Endothelial cell of umbilical vein (primary cell): ENCODE measurements around the gene ADGRG3. TPM values are rescaled to one million over a fixed set of nuclear protein-coding genes. Genes with fewer than 3 reads are reported as not detected.

Source experiments
- BruUV-seq: library from RNA; stranded (reverse); fragments of 400-500 nt; replicated peaks from 2 replicates; lab custom pipeline; 2021; lab: Mats Ljungman, UMichigan
- CTCF ChIA-PET: fragments of 300-600, 350-600 bp; sonication (Branson Sonifier 250); formaldehyde crosslinking; loops from one replicate; lab custom pipeline; 2021; ENCODE audit warnings: antibody characterized with exemption, inconsistent platforms; lab: Charles Lee
- POLR2A ChIA-PET: fragments of 300-600, 350-600 bp; sonication (Branson Sonifier 250); formaldehyde crosslinking; loops from one replicate; lab custom pipeline; 2021; ENCODE audit warnings: antibody characterized with exemption, inconsistent platforms; lab: Charles Lee
- DNase-seq: peaks from one replicate; pipeline ENCODE4 v3.0.0-alpha.2; 2011; ENCODE audit warnings: low read depth, low spot score
- FAIRE-seq: peaks from 2 replicates; lab custom pipeline; 2011; peaks lifted over from hg19 to GRCh38; lab: Jason Lieb, UNC
- H2AFZ ChIP-seq: 2 replicates; pipeline ENCODE4 v1.6.0; 2012; ENCODE audit warnings: low read depth, low read length, control low read depth, inconsistent platforms
- H3K27ac ChIP-seq: 2 replicates; pipeline ENCODE4 v1.5.1; 2011; ENCODE audit warnings: low read depth, mild to moderate bottlenecking, control low read depth, low read length, moderate library complexity; ENCODE audit not compliant: insufficient read depth
- H3K27me3 ChIP-seq, 2 experiments: 2 replicates each; pipeline versions ENCODE4 v1.6.0 to v1.6.1; 2011; ENCODE audit warnings: low read length in 2 of 2, mixed read lengths in 1 of 2; ENCODE audit not compliant: control insufficient read depth in 2 of 2, insufficient read depth in 2 of 2
- H3K36me3 ChIP-seq, 2 experiments: 2 replicates in 1 of 2; 3 replicates in 1 of 2; pipeline ENCODE4 v1.5.1; 2011; ENCODE audit warnings: low read length in 2 of 2, mild to moderate bottlenecking in 1 of 2, moderate library complexity in 1 of 2; ENCODE audit not compliant: control insufficient read depth in 2 of 2, insufficient read depth in 2 of 2; ENCODE audit errors: extremely low read depth in 1 of 2
- H3K4me1 ChIP-seq: 3 replicates; pipeline ENCODE4 v1.5.1; 2011; ENCODE audit warnings: mild to moderate bottlenecking, low read length; ENCODE audit not compliant: control insufficient read depth, insufficient read depth; ENCODE audit errors: extremely low read depth
- H3K4me2 ChIP-seq: 2 replicates; pipeline ENCODE4 v1.6.1; 2011; ENCODE audit warnings: low read length, control low read depth, mixed read lengths; ENCODE audit not compliant: insufficient read depth
- H3K4me3 ChIP-seq, 3 experiments: fragments of 200-600 bp in 1 of 3; sonication (generic), shearing (Covaris generic) in 1 of 3; replicated peaks in 1 of 3; 2 replicates each; pipeline ENCODE4 v1.5.1; 2011 to 2016; ENCODE audit warnings: control low read depth in 3 of 3, low read length in 3 of 3, mild to moderate bottlenecking in 2 of 3, inconsistent platforms in 1 of 3, low read depth in 1 of 3, moderate library complexity in 1 of 3; ENCODE audit not compliant: insufficient read depth in 1 of 3
- H3K79me2 ChIP-seq: 2 replicates; pipeline ENCODE4 v1.6.0; 2012; ENCODE audit warnings: low read length, inconsistent platforms; ENCODE audit not compliant: control insufficient read depth, insufficient read depth
- H3K9ac ChIP-seq: replicated peaks from 2 replicates; pipeline ENCODE3; 2011; ENCODE audit warnings: low read length, control low read depth; ENCODE audit not compliant: insufficient read depth; ENCODE audit errors: extremely low read depth
- H3K9me1 ChIP-seq: replicated peaks from 3 replicates; pipeline ENCODE4 v1.6.0; 2011; ENCODE audit warnings: mild to moderate bottlenecking, low read length; ENCODE audit not compliant: control insufficient read depth, insufficient read depth; ENCODE audit errors: extremely low read depth
- H3K9me3 ChIP-seq: replicated peaks from 2 replicates; pipeline ENCODE4 v1.5.1; 2012; ENCODE audit warnings: low read length, inconsistent platforms; ENCODE audit not compliant: control insufficient read depth, insufficient read depth
- H4K20me1 ChIP-seq: replicated peaks from 2 replicates; pipeline ENCODE3; 2011; ENCODE audit warnings: mild to moderate bottlenecking, low read length; ENCODE audit not compliant: control insufficient read depth, insufficient read depth; ENCODE audit errors: extremely low read depth
- CTCF ChIP-seq, 2 donors: IDR thresholded peaks; 1 replicate in 1 of 2; 2 replicates in 1 of 2; pipeline ENCODE4 v1.5.1; 2011; ENCODE audit warnings: low read length in 2 of 2, mild to moderate bottlenecking in 2 of 2, moderate library complexity in 2 of 2, control low read depth in 1 of 2, inconsistent platforms in 1 of 2, low read depth in 1 of 2; ENCODE audit not compliant: insufficient read depth in 1 of 2; ENCODE audit errors: extremely low read depth in 1 of 2
- GATA2 ChIP-seq: IDR thresholded peaks from 2 replicates; pipeline ENCODE4 v1.7.0; 2011; ENCODE audit warnings: low read depth, mild to moderate bottlenecking, moderate library complexity, mixed read lengths, low read length; ENCODE audit not compliant: insufficient read length, insufficient read depth
- MAX ChIP-seq: IDR thresholded peaks from 2 replicates; pipeline ENCODE4 v1.6.1; 2011; ENCODE audit not compliant: insufficient read depth, insufficient read length
- MYC ChIP-seq: IDR thresholded peaks from one replicate; pipeline ENCODE4 v1.6.1; 2011; ENCODE audit warnings: mild to moderate bottlenecking, low read depth, low read length
- POLR2A ChIP-seq: IDR thresholded peaks from 2 replicates; pipeline ENCODE4 v1.6.1; 2012; ENCODE audit warnings: low read depth, mild to moderate bottlenecking, control low read depth, low read length
- POLR2AphosphoS5 ChIP-seq: IDR thresholded peaks from 2 replicates; pipeline ENCODE4 v1.6.1; 2012; ENCODE audit warnings: low read depth, mild to moderate bottlenecking, control low read depth, low read length, moderate library complexity; ENCODE audit not compliant: insufficient read depth
- dilution Hi-C: fragments of 300-500 bp; cut with MboI; formaldehyde crosslinking; loops from one replicate; pipeline ENCODE4 v1.15.0; 2019; ENCODE audit warnings: low sequenced_read_pairs; ENCODE audit not compliant: extremely low pct_ligation_motif_present
- intact Hi-C: fragments of 100-400 bp; cut with micrococcal nuclease; formaldehyde crosslinking; loops from one replicate; pipeline ENCODE4 v1.10.0; 2022
- polyA plus RNA-seq, 4 experiments: library from polyadenylated mRNA; depleted of rRNA in 3 of 4; stranded (reverse) in 3 of 4; unstranded in 1 of 4; fragments of >200 nt; gene quantifications; 2 replicates each; pipeline versions ENCODE4 v1.2.1 to v1.2.3, GENCODE V29; 2011 to 2012; ENCODE audit warnings: missing spikeins in 1 of 4
- total RNA-seq: library from RNA; stranded (reverse); gene quantifications from 2 replicates; pipeline ENCODE4 v1.2.3, GENCODE V29; 2021

The ADGRG3 gene
- total and polyA plus RNA-seq, 2 donors (not counting 3 experiments of a cell fraction or from before 2014, with no cell fraction given) = not detected

DNA sequence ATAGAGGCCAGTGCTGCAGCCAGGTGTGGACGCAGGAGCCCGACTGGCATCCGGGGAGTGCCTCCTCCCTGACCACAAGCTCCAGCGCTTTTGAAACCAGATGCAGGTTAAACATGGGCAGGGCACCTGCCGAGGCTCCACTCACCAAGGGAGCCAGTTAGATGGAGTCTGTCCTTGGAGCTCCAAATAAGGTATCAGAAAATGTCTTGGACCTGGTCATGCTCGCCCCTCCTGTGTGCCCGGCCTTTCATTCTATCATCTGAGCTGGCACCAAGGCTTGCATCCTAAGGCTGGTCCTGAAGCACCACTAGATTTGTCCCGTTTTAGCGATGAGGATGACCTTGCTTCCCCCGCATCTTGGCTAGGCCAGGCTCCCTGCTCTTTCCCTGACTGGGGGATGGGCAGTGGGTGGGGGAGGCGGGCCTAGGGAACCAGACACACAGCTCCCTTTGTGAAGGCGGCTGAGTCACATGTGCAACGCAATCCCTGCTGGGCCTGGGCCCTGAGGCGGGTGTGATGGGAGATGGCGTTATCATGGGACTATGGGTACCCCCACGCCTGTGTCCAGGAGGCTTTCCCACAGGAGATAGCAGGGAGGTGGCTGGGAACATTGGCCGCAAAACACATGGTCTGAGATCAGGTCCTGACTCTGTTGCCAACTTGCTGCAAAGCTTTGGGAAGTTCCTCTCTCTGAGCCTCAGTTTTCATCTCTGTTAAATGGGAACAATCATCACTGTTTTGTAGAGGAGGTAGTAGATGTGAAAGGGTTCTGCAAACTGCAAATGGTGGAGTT is 44.7 kb upstream of the ADGRG3 start:
- H2AFZ ChIP-seq = no peak overlapping the region
- CTCF ChIA-PET = interaction anchor here (0.6 to 2.1 kb wide), 6 partner anchors 14 to 33 kb away, joined by 3 to 8 read pairs (median 4); no protein-coding TSS in a partner anchor
- no peak overlapping the region for H3K9ac ChIP-seq
- FAIRE-seq (no peak), DNase-seq (no peak)
- dilution Hi-C loops = no loop called here
- H3K4me3 ChIP-seq = no peak overlapping the region
- TF ChIP-seq MAX = no peak
- TF ChIP-seq GATA2 = no peak
- TF ChIP-seq MYC = no peak
- TF ChIP-seq POLR2AphosphoS5 = no peak
- no peak for TF ChIP-seq CTCF (IDR thresholded peaks at IDR 0.05; ENCODE audit: extremely low read depth in 1 of 2, insufficient read depth in 1 of 2, low read depth in 1 of 2, low read length in 2 of 2)
- no peak for TF ChIP-seq POLR2A
- H3K4me2 ChIP-seq = no peak overlapping the region
- no peak overlapping the region for H3K27ac ChIP-seq
- H3K36me3 ChIP-seq = no peaks in the 10 kb centered on the region
- no peaks in the 10 kb centered on the region for H3K27me3 ChIP-seq
- no TSS peak for BruUV-seq
- no peaks in the 10 kb centered on the region for H3K79me2 ChIP-seq
- H3K4me1 ChIP-seq = peaks cover 9% of the 10 kb centered on the region
- no peaks in the 10 kb centered on the region for H3K9me1 ChIP-seq
- intact Hi-C loops = no loop called here
- POLR2A ChIA-PET = no interaction called here
- no peaks in the 10 kb centered on the region for H4K20me1 ChIP-seq
- no peaks in the 10 kb centered on the region for H3K9me3 ChIP-seq
